Type B pancreatic cell (in vitro differentiated cells): ENCODE measurements around the gene SLC4A5. TPM values are rescaled to one million over a fixed set of nuclear protein-coding genes. Genes with fewer than 3 reads are reported as not detected.
"Not testable (repeated sequence)": the region's sequence is repeated elsewhere in the genome, so short reads cannot be mapped to it uniquely, and the experiment has no call there.

Experiments
- DNase-seq: peaks from one replicate; pipeline ENCODE4 v3.0.0; 2021; ENCODE audit warnings: mixed read lengths; ENCODE audit not compliant: unreplicated experiment; ENCODE audit errors: extremely low spot score
- H3K27ac Mint-ChIP-seq: 2 replicates; pipeline ENCODE4 v1.8.0; 2021; ENCODE audit warnings: mild to moderate bottlenecking, mixed read lengths
- H3K27me3 Mint-ChIP-seq: 2 replicates; pipeline ENCODE4 v1.8.0; 2021; ENCODE audit warnings: mixed read lengths
- H3K36me3 Mint-ChIP-seq: 2 replicates; pipeline ENCODE4 v1.8.0; 2021; ENCODE audit warnings: mixed read lengths
- H3K4me1 Mint-ChIP-seq: one replicate; pipeline ENCODE4 v1.8.0; 2021; ENCODE audit warnings: mixed read lengths; ENCODE audit not compliant: unreplicated experiment
- H3K4me3 Mint-ChIP-seq: 2 replicates; pipeline ENCODE4 v1.8.0; 2021; ENCODE audit warnings: mild to moderate bottlenecking, mixed read lengths
- H3K9me3 Mint-ChIP-seq: 2 replicates; pipeline ENCODE4 v1.8.0; 2021; ENCODE audit warnings: mixed read lengths
- CTCF ChIP-seq: fragments of 200-600 bp; sonication (generic); conservative IDR thresholded peaks from 2 replicates; pipeline ENCODE4 v1.5.0; 2021; ENCODE audit warnings: antibody characterized with exemption, mild to moderate bottlenecking
- total RNA-seq: library from RNA; stranded (reverse); gene quantifications from 2 replicates; pipeline ENCODE4 v1.2.1, GENCODE V29; 2021; ENCODE audit warnings: low replicate concordance

SLC4A5 gene
- total RNA-seq, 1 donor from 2014 or later = 6.4 TPM

GRCh38 chr2:74233648-74234047 is 109.6 kb downstream of the SLC4A5 start:
- no peak for DNase-seq
- Mint-ChIP-seq H3K27me3 (no peaks in the 10 kb centered on the region), H3K27ac (no peak overlapping the region), H3K4me3 (no peak overlapping the region), H3K4me1 (no peaks in the 10 kb centered on the region), H3K9me3 (no peaks in the 10 kb centered on the region), H3K36me3 (no peaks in the 10 kb centered on the region)
- TF ChIP-seq CTCF = no peak

GRCh38 chr2:74232426-74232825 is 110.8 kb downstream of the SLC4A5 start:
- Mint-ChIP-seq H3K27me3 (no peaks in the 10 kb centered on the region), H3K4me3 (no peak overlapping the region), H3K27ac (no peak overlapping the region), H3K4me1 (no peaks in the 10 kb centered on the region), H3K36me3 (no peaks in the 10 kb centered on the region), H3K9me3 (no peaks in the 10 kb centered on the region)
- no peak for DNase-seq
- no peak for TF ChIP-seq CTCF

- H3K27me3 Mint-ChIP-seq, H3K9me3 Mint-ChIP-seq, H3K36me3 Mint-ChIP-seq, H3K27ac Mint-ChIP-seq, H3K4me1 Mint-ChIP-seq, DNase-seq, H3K4me3 Mint-ChIP-seq: not testable (repeated sequence)
Measured at GRCh38 chr2:74229865-74230264, 113.4 kb downstream of the SLC4A5 start.

- Mint-ChIP-seq H3K9me3 (no peaks in the 10 kb centered on the region), H3K4me3 (no peak overlapping the region)
- no peak for DNase-seq
Measured at GRCh38 chr2:74228772-74229171, 114.4 kb downstream of the SLC4A5 start.

GRCh38 chr2:74227646-74228045 is 115.6 kb downstream of the SLC4A5 start:
- DNase-seq = no peak
- Mint-ChIP-seq H3K27ac (no peak overlapping the region), H3K9me3 (no peaks in the 10 kb centered on the region), H3K4me1 (peaks cover 10% of the 10 kb centered on the region), H3K4me3 (no peak overlapping the region), H3K27me3 (no peaks in the 10 kb centered on the region), H3K36me3 (no peaks in the 10 kb centered on the region)
- TF ChIP-seq CTCF = no peak

More at GRCh38 chr2:74228772-74229171, 114.4 kb downstream of the SLC4A5 start:
- no peaks in the 10 kb centered on the region for H3K36me3 Mint-ChIP-seq
- H3K27ac Mint-ChIP-seq = no peak overlapping the region
- no peaks in the 10 kb centered on the region for H3K27me3 Mint-ChIP-seq
- H3K4me1 Mint-ChIP-seq = peaks cover 10% of the 10 kb centered on the region
- no peak for TF ChIP-seq CTCF

GRCh38 chr2:74226648-74227213 is 116.5 kb downstream of the SLC4A5 start:
- Mint-ChIP-seq H3K27ac (no peak overlapping the region), H3K9me3 (no peaks in the 10 kb centered on the region), H3K4me1 (peaks cover 10% of the 10 kb centered on the region), H3K4me3 (no peak overlapping the region), H3K27me3 (no peaks in the 10 kb centered on the region), H3K36me3 (no peaks in the 10 kb centered on the region)
- no peak for DNase-seq
- no peak for TF ChIP-seq CTCF
